Heart left ventricle (tissue), 16 donors: ENCODE data around the gene TRPC1. TPM values are rescaled to one million over a fixed set of nuclear protein-coding genes. Genes with fewer than 3 reads are reported as not detected.

Source experiments
- ATAC-seq, 4 donors: fragments of 200-7000 bp; cut with Tn5 transposase; one replicate each; pipeline ENCODE4 v1.9.1; 2020 to 2022; ENCODE audit warnings: moderate library complexity in 4 of 4, mild to moderate bottlenecking in 3 of 4, moderate number of reproducible peaks in 1 of 4
- DNase-seq, 5 donors: peaks; one replicate each; pipeline ENCODE4 v3.0.0-alpha.2; 2020
- H3K27ac ChIP-seq, 12 donors: fragments of 200-600 bp; sonication (generic) in 4 of 12; one replicate each; pipeline versions ENCODE4 v1.5.0 to v1.8.0; 2016 to 2022; ENCODE audit warnings: mild to moderate bottlenecking in 2 of 12
- H3K27me3 ChIP-seq, 9 donors: fragments of 200-600 bp; sonication (generic) in 2 of 9; one replicate each; pipeline versions ENCODE4 v1.5.1 to v1.8.0; 2016 to 2022; ENCODE audit warnings: mild to moderate bottlenecking in 3 of 9
- H3K36me3 ChIP-seq, 9 donors: fragments of 200-600 bp; sonication (generic) in 2 of 9; one replicate each; pipeline versions ENCODE4 v1.5.0 to v1.8.0; 2018 to 2022; ENCODE audit warnings: mild to moderate bottlenecking in 2 of 9
- H3K4me1 ChIP-seq, 12 donors: fragments of 200-600 bp; sonication (generic) in 4 of 12; one replicate each; pipeline versions ENCODE4 v1.5.0 to v1.8.0; 2016 to 2022; ENCODE audit warnings: mild to moderate bottlenecking in 3 of 12
- H3K4me3 ChIP-seq, 12 donors: fragments of 200-600 bp; sonication (generic) in 4 of 12; one replicate each; pipeline versions ENCODE4 v1.5.0 to v1.8.0; 2017 to 2022; ENCODE audit warnings: mild to moderate bottlenecking in 9 of 12, moderate library complexity in 4 of 12
- H3K9me3 ChIP-seq, 12 donors: fragments of 200-600 bp; sonication (generic) in 4 of 12; one replicate each; pipeline versions ENCODE4 v1.5.0 to v1.8.0; 2016 to 2022; ENCODE audit warnings: mild to moderate bottlenecking in 1 of 12
- POLR2A ChIP-seq, 2 donors: fragments of 450-650 bp; IDR thresholded peaks; one replicate each; pipeline ENCODE4 v1.6.1; 2017; ENCODE audit warnings: antibody characterized with exemption in 2 of 2, mild to moderate bottlenecking in 2 of 2, moderate library complexity in 2 of 2
- WGBS, 4 donors: extraction: QIAGEN DNeasy Blood & Tissue Kit in 2 of 4; methylation state at CpG; one replicate each; pipeline versions ENCODE4 v1.1.5 to v1.1.7; 2013 to 2018; 5-methylcytosine and 5-hydroxymethylcytosine counted together
- intact Hi-C, 10 donors: fragments of 100-400 bp; cut with DNase I; formaldehyde crosslinking; loops; one replicate each; pipeline versions ENCODE4 v1.11.1 to v1.14.2; 2022
- polyA plus RNA-seq, 2 donors: library from polyadenylated mRNA; stranded (reverse); fragments of 200-250 nt; gene quantifications; one replicate each; pipeline ENCODE4 v1.2.3, GENCODE V29; 2013
- total RNA-seq, 9 donors: library from RNA; depleted of rRNA in 2 of 9; stranded (reverse); fragments of >200 nt in 2 of 9; fragmentation: NEBNext Ultra II Directional in 3 of 9; extraction: Animal tissue kit (Norgen Biotek cat#: 25700) in 3 of 9; gene quantifications; one replicate each; pipeline versions ENCODE4 v1.1.0 to v1.2.4, GENCODE V29; 2016 to 2023
- TF ChIP-seq, protein P1 (sequence below), 12 donors: fragments of 200-600 bp; sonication (generic) in 4 of 12; IDR thresholded peaks; one replicate each; pipeline versions ENCODE4 v1.5.0 to v1.8.0; 2018 to 2022; ENCODE audit warnings: antibody characterized with exemption in 12 of 12, mild to moderate bottlenecking in 5 of 12
- donor health status: ischemic (EF 13 %, LVEDD 7.1; RV severe dilation, severe dysfunction).
- donor health status: healthy with polysubstance abuse.
- donor health status: DM: no; HTN: yes; CAD: no.
- donor health status: DM: no; HTN: no; CAD: no.
- donor health status: ischemic (EF 25% LVEDD 6.9; RV normal size, moderate dysfunction).
- donor health status: ischemic (EF 25% LVEDD 5.7; RV mildly dilated, moderate dysfunction).
- donor health status: healthy.
- donor health status: DM: yes; HTN: yes; CAD: no.
- donor health status: ischemic (EF 35%, LVEDD 5.7; RV mildly dilated, moderate dysfunction).
- donor health status: nonischemic (EF 11% LVEDD 7.7; RV severe dilation, severe dysfunction).
- donor health status: DM: yes; HTN: yes; CAD: no.
- donor health status: PGD.
- donor health status: ischemic (EF 29% LVEDD 5.4; RV normal size, mild dysfunction).
- donor health status: nonischemic (EF 23%, LVEDD 6.1; RV moderate dilation, normal function).

The TRPC1 gene
- total and polyA plus RNA-seq, 11 donors, result 3.0 to 14.2 (median 10.0) TPM

DNA sequence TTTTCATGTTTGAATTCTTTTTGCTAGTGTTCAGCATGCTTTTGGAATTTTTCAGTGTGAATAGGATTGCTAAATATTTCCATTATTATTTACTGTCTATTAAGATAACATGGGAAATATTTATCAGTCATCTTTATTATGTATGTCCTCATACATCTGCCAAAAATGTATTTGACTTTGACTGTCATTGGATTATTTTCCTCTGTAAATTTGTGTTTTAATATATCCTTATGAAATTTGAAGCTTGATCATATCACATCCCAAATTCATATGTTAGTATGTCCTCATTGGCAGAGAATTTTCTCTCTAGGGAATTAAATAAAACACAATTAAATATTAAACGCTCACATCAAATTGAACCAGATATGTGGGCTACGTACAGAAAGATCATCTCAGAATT lies 32.3 kb upstream of the TRPC1 start:
- ATAC-seq (no peak), DNase-seq (no peak)
- no peak for TF ChIP-seq POLR2A (IDR thresholded peaks at IDR 0.05)
- TF ChIP-seq, protein P1, sequence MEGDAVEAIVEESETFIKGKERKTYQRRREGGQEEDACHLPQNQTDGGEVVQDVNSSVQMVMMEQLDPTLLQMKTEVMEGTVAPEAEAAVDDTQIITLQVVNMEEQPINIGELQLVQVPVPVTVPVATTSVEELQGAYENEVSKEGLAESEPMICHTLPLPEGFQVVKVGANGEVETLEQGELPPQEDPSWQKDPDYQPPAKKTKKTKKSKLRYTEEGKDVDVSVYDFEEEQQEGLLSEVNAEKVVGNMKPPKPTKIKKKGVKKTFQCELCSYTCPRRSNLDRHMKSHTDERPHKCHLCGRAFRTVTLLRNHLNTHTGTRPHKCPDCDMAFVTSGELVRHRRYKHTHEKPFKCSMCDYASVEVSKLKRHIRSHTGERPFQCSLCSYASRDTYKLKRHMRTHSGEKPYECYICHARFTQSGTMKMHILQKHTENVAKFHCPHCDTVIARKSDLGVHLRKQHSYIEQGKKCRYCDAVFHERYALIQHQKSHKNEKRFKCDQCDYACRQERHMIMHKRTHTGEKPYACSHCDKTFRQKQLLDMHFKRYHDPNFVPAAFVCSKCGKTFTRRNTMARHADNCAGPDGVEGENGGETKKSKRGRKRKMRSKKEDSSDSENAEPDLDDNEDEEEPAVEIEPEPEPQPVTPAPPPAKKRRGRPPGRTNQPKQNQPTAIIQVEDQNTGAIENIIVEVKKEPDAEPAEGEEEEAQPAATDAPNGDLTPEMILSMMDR (IDR thresholded peaks at IDR 0.05), result no peak
- Histone ChIP-seq H3K27ac (no peak overlapping the region), H3K9me3 (no peaks in the 10 kb centered on the region), H3K4me1 (no peaks in the 10 kb centered on the region), H3K27me3 (no peaks in the 10 kb centered on the region), H3K4me3 (no peak overlapping the region), H3K36me3 (no peaks in the 10 kb centered on the region)
- 76 to 87% (median 85%) methylated on average over 2 of the region's 2 CpGs for WGBS, 4 donors
- intact Hi-C loops, result no loop called here

DNA sequence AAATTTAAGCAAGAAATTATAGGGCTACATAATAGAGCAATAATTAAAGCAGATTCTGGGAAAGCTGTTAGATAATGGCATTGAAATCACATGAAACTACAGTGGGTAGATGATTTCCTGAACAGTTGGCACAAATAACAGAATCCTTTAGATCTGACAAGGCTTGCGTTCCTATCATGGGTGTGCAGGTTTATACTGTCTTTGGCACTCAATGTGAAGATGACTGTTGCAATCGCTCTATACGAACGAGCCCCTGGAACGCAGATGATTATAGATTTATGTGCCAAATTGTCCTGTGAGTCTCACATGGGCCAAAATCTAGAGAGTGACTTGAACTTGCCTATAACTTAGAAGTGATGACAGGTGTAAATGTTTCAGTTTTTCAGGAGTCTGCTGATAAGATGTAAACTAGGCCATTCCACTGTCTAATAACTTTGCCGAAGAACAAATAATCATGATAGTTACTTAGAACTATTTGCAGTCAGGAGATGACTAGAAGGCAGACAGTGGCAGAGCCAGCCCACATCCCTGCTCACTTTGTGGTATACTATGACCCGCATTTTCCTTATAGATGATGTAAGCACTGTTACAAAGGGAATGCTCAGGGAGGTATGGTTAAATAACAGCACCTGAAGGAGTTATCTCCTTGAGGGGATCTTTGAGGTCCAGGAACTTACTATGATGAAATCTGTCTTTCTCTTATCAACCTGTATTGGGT lies 30.5 kb upstream of the TRPC1 start:
- Histone ChIP-seq H3K27me3 (no peaks in the 10 kb centered on the region), H3K4me1 (no peaks in the 10 kb centered on the region), H3K9me3 (no peaks in the 10 kb centered on the region), H3K36me3 (no peaks in the 10 kb centered on the region), H3K4me3 (no peak overlapping the region), H3K27ac (no peak overlapping the region)
- ATAC-seq (no peak), DNase-seq (no peak)
- TF ChIP-seq POLR2A (IDR thresholded peaks at IDR 0.05), result no peak
- TF ChIP-seq, protein P1 (IDR thresholded peaks at IDR 0.05), result no peak
- intact Hi-C loops, result no loop called here
- WGBS, 4 donors, result 49 to 61% (median 56%) methylated on average over 7 of the region's 7 CpGs

DNA sequence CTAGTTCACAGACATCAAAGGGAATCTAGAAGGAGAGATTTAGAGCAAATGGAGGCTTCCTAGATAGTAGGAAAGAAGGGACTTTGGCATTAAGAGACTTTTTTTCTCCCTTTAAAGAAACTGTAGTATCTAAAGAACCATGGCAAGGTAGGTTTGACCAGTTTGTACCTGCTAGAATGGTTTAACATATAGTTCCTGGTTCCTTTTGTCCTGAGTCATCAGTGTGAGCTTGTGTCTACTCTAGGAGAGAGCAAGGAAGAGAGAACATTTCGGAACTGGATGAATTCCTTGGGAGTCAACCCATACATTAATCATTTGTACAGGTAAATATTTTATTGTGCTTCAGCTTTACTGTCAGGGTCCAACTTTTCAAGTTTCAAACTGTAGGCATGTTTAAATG lies 29.6 kb upstream of the TRPC1 start:
- H3K4me1 ChIP-seq, result no peaks in the 10 kb centered on the region
- WGBS, 4 donors, result 91 to 97% (median 93%) methylated on average over 1 of the region's 1 CpG
- TF ChIP-seq, protein P1 (IDR thresholded peaks at IDR 0.05), result no peak
- no peak for TF ChIP-seq POLR2A (IDR thresholded peaks at IDR 0.05)
- no peak overlapping the region for H3K27ac ChIP-seq
- no peaks in the 10 kb centered on the region for H3K27me3 ChIP-seq
- no peak overlapping the region for H3K4me3 ChIP-seq
- intact Hi-C loops, result no loop called here
- no peaks in the 10 kb centered on the region for H3K36me3 ChIP-seq
- ATAC-seq (no peak), DNase-seq (no peak)
- no peaks in the 10 kb centered on the region for H3K9me3 ChIP-seq

DNA sequence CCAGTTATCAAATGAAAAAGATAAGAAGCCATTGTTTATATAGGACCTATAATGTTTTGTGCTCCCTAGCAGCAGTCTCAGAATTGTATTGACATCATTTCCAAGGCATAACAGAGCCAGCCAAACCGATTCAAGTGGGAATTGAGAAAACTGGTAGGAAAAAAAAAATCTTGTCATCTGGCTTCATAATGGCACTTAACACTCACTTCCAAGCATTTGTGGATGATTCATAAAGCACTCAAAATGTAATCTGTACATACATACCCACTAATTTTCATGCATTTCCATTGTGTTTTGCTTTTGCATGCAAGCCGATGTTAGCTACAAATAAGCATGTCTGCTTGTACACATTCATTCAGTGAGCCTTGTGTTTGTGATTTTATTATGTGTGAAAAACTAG lies 18.6 kb upstream of the TRPC1 start:
- H3K9me3 ChIP-seq, result no peaks in the 10 kb centered on the region
- ATAC-seq (no peak), DNase-seq (no peak)
- TF ChIP-seq, protein P1 (IDR thresholded peaks at IDR 0.05), result no peak
- no peaks in the 10 kb centered on the region for H3K27me3 ChIP-seq
- H3K4me3 ChIP-seq, result no peak overlapping the region
- H3K27ac ChIP-seq, result no peak overlapping the region
- intact Hi-C loops, result no loop called here
- WGBS, 4 donors, result 72 to 85% (median 74%) methylated on average over 2 of the region's 2 CpGs
- H3K36me3 ChIP-seq, result no peaks in the 10 kb centered on the region
- no peaks in the 10 kb centered on the region for H3K4me1 ChIP-seq
